Suprapubic skin (tissue), 3 donors: ENCODE results near the gene CAMK2N2.

Experiments
- CTCF ChIP-seq, 2 donors: fragments of 200-600 bp in 1 of 2; fragments of 450-650 bp in 1 of 2; sonication (generic) in 1 of 2; IDR thresholded peaks; one replicate each; pipeline ENCODE4 v1.5.1; 2016 to 2019; ENCODE audit warnings: antibody characterized with exemption in 2 of 2, mild to moderate bottlenecking in 1 of 2, moderate library complexity in 1 of 2
- POLR2A ChIP-seq, 2 donors: fragments of 450-650 bp; IDR thresholded peaks; one replicate each; pipeline ENCODE4 v1.6.1; 2017; ENCODE audit warnings: antibody characterized with exemption in 2 of 2, mild to moderate bottlenecking in 2 of 2, moderate library complexity in 2 of 2

- no peak for TF ChIP-seq CTCF (IDR thresholded peaks at IDR 0.05)
- no peak for TF ChIP-seq POLR2A (IDR thresholded peaks at IDR 0.05)
These were observed 42.5 kb downstream of the CAMK2N2 start for GRCh38 chr3:184218814-184219213.
